Cardiac fibroblast (primary cell): ENCODE results near the gene WNT4.

ENCODE experiments used
- DNase-seq, 2 donors: peaks; one replicate each; pipeline versions ENCODE4 v3.0.0 to v3.0.0-alpha.2; 2010; ENCODE audit warnings: low read depth in 2 of 2
- H3K4me3 ChIP-seq, 2 donors: replicated peaks in 1 of 2; 1 replicate in 1 of 2; 2 replicates in 1 of 2; pipeline ENCODE4 v1.5.1; 2011; ENCODE audit warnings: low read depth in 2 of 2, low read length in 2 of 2, mild to moderate bottlenecking in 2 of 2, moderate library complexity in 1 of 2
- CTCF ChIP-seq: IDR thresholded peaks from one replicate; pipeline ENCODE4 v1.5.1; 2011; ENCODE audit warnings: low read depth, mild to moderate bottlenecking, low read length, inconsistent platforms

WNT4 gene

GRCh38 chr1:22164841-22165808 is 22.2 kb upstream of the WNT4 start:
- no peak overlapping the region for H3K4me3 ChIP-seq
- no peak for TF ChIP-seq CTCF
- no peak for DNase-seq

- H3K4me3 ChIP-seq = no peak overlapping the region
- TF ChIP-seq CTCF = no peak
- DNase-seq = no peak
Observed at GRCh38 chr1:22163564-22163963, 20.7 kb upstream of the WNT4 start.

- no peak for TF ChIP-seq CTCF
- no peak for DNase-seq
- H3K4me3 ChIP-seq = no peak overlapping the region
Observed at GRCh38 chr1:22163137-22163536, 20.2 kb upstream of the WNT4 start.

- H3K4me3 ChIP-seq = no peak overlapping the region
- no peak for DNase-seq
- no peak for TF ChIP-seq CTCF
Observed at GRCh38 chr1:22159891-22160290, 17.0 kb upstream of the WNT4 start.

GRCh38 chr1:22158654-22159053 is 15.8 kb upstream of the WNT4 start:
- no peak for DNase-seq
- no peak for TF ChIP-seq CTCF
- no peak overlapping the region for H3K4me3 ChIP-seq

- no peak for DNase-seq
- H3K4me3 ChIP-seq = no peak overlapping the region
- no peak for TF ChIP-seq CTCF
Observed at GRCh38 chr1:22157359-22157966, 14.6 kb upstream of the WNT4 start.
